H1 (cell line): ENCODE results near the gene RUFY1.

Experiments used
- ASH2L ChIP-seq: fragments of 200-600, 300-600 bp; sonication (generic); IDR thresholded peaks from one replicate; pipeline ENCODE4 v1.7.1; 2017; ENCODE audit warnings: low read length
- CTCF ChIP-seq, 3 experiments: IDR thresholded peaks; 1 replicate in 2 of 3; 2 replicates in 1 of 3; pipeline versions ENCODE4 v1.5.1 to v1.6.1; 2011; ENCODE audit warnings: low read length in 3 of 3, mild to moderate bottlenecking in 3 of 3, inconsistent platforms in 2 of 3, low read depth in 1 of 3, moderate library complexity in 1 of 3; ENCODE audit not compliant: insufficient read depth in 1 of 3; ENCODE audit errors: control extremely low read depth in 1 of 3
- EP300 ChIP-seq, 2 experiments: IDR thresholded peaks; 1 replicate in 1 of 2; 2 replicates in 1 of 2; pipeline ENCODE4 v1.6.1; 2011 to 2012; ENCODE audit warnings: low read depth in 2 of 2, low read length in 2 of 2, mild to moderate bottlenecking in 2 of 2, borderline replicate concordance in 1 of 2, inconsistent platforms in 1 of 2, moderate library complexity in 1 of 2
- JUN ChIP-seq: IDR thresholded peaks from 2 replicates; pipeline ENCODE4 v1.6.1; 2011; ENCODE audit warnings: low read depth, mild to moderate bottlenecking, improper control_type of control experiment, low read length
- JUND ChIP-seq: IDR thresholded peaks from 2 replicates; pipeline ENCODE4 v1.6.1; 2011; ENCODE audit warnings: mild to moderate bottlenecking, improper control_type of control experiment, low read length
- MAFK ChIP-seq: IDR thresholded peaks from 2 replicates; pipeline ENCODE4 v1.6.1; 2012; ENCODE audit warnings: low read depth, mild to moderate bottlenecking, improper control_type of control experiment, low read length
- POLR2A ChIP-seq, 2 experiments: IDR thresholded peaks; 1 replicate in 1 of 2; 2 replicates in 1 of 2; pipeline ENCODE4 v1.6.1; 2011; ENCODE audit warnings: low read depth in 2 of 2, low read length in 2 of 2, mild to moderate bottlenecking in 2 of 2; ENCODE audit errors: control extremely low read depth in 1 of 2
- SIN3A ChIP-seq, 2 experiments: IDR thresholded peaks in 1 of 2; conservative IDR thresholded peaks in 1 of 2; 2 replicates each; pipeline ENCODE4 v1.6.1; 2011 to 2012; ENCODE audit warnings: low read length in 2 of 2, improper control_type of control experiment in 1 of 2, low read depth in 1 of 2, mild to moderate bottlenecking in 1 of 2
- TAF1 ChIP-seq: IDR thresholded peaks from 2 replicates; pipeline ENCODE4 v1.6.1; 2011; ENCODE audit warnings: mild to moderate bottlenecking, low read depth, low read length
- TCF12 ChIP-seq: IDR thresholded peaks from 2 replicates; pipeline ENCODE4 v1.6.1; 2011; ENCODE audit warnings: low read depth, mild to moderate bottlenecking, low read length
- YY1 ChIP-seq: IDR thresholded peaks from 2 replicates; pipeline ENCODE4 v1.6.1; 2011; ENCODE audit warnings: low read depth, mild to moderate bottlenecking, low read length

GRCh38 chr5:179624841-179625271 lies 74.5 kb downstream of the RUFY1 start:
- TF ChIP-seq SIN3A (conservative IDR thresholded peaks at IDR 0.05 in 1 of 2, IDR thresholded peaks at IDR 0.05 in 1 of 2; ENCODE audit: low read depth in 1 of 2, low read length in 2 of 2) (no peak), YY1 (no peak), MAFK (no peak), POLR2A (IDR thresholded peaks at IDR 0.05; ENCODE audit: control extremely low read depth in 1 of 2, low read depth in 2 of 2, low read length in 2 of 2) (no peak), JUN (no peak), CTCF (IDR thresholded peaks at IDR 0.05; ENCODE audit: control extremely low read depth in 1 of 3, insufficient read depth in 1 of 3, low read depth in 1 of 3, low read length in 3 of 3) (no peak), EP300 (IDR thresholded peaks at IDR 0.05; ENCODE audit: borderline replicate concordance in 1 of 2, low read depth in 2 of 2, low read length in 2 of 2) (no peak), JUND (no peak), TCF12 (no peak), ASH2L (no peak), TAF1 (no peak)
